ENCODE measurements around the gene FEV. TPM values are rescaled to one million over a fixed set of nuclear protein-coding genes. Genes with fewer than 3 reads are reported as not detected.

Gene FEV
- total RNA-seq (2013) = not detected
- polyA plus RNA-seq (not detected), polyA minus RNA-seq (not detected in 2 replicates), total RNA-seq (0 to 0.17 (median 0) reads per million in 11 experiments)

DNA sequence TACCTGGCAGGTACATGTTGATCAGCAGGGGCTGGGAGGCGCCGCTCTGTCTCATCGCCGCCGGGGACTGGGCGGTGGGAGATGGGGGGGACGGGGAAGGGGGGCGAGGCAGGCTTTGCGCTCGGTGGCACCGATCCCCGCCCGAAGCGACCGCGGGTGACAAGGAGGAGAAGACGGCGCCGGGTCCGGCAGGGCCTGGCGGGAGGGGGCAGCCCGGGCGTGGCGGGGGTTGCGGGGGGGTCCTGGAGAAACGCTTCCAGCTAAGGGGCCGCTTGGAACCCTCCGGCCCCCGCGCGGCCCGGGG, at the start of gene FEV:
TSS of gene FEV (minus strand) at position 164 of the 304 bp plus-strand sequence. CDS start at position 55, 109 bp downstream.
- H3K4me1 Mint-ChIP-seq = peaks cover 19% of the 10 kb centered on the region
- Histone ChIP-seq H3K9ac (ENCODE audit: insufficient read depth, low read length, poor library complexity, severe bottlenecking) (no peak within 1 kb of the TSS), H3K4me3 (replicated peaks in 1 of 3; ENCODE audit: low read depth in 2 of 3, low read length in 3 of 3) (no peak within 1 kb of the TSS), H3K4me1 (ENCODE audit: control insufficient read depth in 1 of 2, insufficient read depth in 2 of 2, low read length in 2 of 2) (peaks cover 8 to 20% of the 10 kb centered on the region in 2 donors), H4K20me1 (ENCODE audit: insufficient read depth, low read length) (no peaks in the 10 kb centered on the region), H3K27ac (ENCODE audit: low read depth in 1 of 2, low read length in 2 of 2) (no peak within 1 kb of the TSS), H3K27me3 (ENCODE audit: control insufficient read depth in 2 of 2, insufficient read depth in 2 of 2, low read length in 2 of 2) (peaks cover 72 to 91% of the 10 kb centered on the region in 2 donors), H3K36me3 (replicated peaks in 1 of 2; ENCODE audit: control insufficient read depth in 1 of 2, insufficient read depth in 2 of 2, low read length in 2 of 2) (no peaks in the 10 kb centered on the region), H2AFZ (ENCODE audit: insufficient read depth, low read depth, low read length, poor library complexity, severe bottlenecking) (no peak within 1 kb of the TSS), H3K9me3 (replicated peaks in 1 of 2; ENCODE audit: control insufficient read depth in 1 of 2, insufficient read depth in 1 of 2, low read length in 2 of 2) (peaks cover 0 to 29% of the 10 kb centered on the region in 2 donors), H3K79me2 (ENCODE audit: insufficient read depth, low read length) (no peaks in the 10 kb centered on the region), H3K4me2 (replicated peaks; ENCODE audit: extremely low read depth, low read length, poor library complexity, severe bottlenecking) (no peak within 1 kb of the TSS)
- peaks cover 0 to 22% (median 9%) of the 10 kb centered on the region in 7 donors for H3K9me3 Mint-ChIP-seq
- DNase-seq = no peak
- TF ChIP-seq, protein P1, sequence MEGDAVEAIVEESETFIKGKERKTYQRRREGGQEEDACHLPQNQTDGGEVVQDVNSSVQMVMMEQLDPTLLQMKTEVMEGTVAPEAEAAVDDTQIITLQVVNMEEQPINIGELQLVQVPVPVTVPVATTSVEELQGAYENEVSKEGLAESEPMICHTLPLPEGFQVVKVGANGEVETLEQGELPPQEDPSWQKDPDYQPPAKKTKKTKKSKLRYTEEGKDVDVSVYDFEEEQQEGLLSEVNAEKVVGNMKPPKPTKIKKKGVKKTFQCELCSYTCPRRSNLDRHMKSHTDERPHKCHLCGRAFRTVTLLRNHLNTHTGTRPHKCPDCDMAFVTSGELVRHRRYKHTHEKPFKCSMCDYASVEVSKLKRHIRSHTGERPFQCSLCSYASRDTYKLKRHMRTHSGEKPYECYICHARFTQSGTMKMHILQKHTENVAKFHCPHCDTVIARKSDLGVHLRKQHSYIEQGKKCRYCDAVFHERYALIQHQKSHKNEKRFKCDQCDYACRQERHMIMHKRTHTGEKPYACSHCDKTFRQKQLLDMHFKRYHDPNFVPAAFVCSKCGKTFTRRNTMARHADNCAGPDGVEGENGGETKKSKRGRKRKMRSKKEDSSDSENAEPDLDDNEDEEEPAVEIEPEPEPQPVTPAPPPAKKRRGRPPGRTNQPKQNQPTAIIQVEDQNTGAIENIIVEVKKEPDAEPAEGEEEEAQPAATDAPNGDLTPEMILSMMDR (IDR thresholded peaks at IDR 0.05) = no peak
- intact Hi-C loops (cut with micrococcal nuclease) = no loop called here
- H3K36me3 Mint-ChIP-seq = peaks cover 0 to 7% of the 10 kb centered on the region in 2 donors
- H3K27me3 Mint-ChIP-seq (ENCODE audit: low read depth in 3 of 3) = peaks cover 86 to 98% (median 88%) of the 10 kb centered on the region in 3 donors
- WGBS (ENCODE audit: insufficient coverage) = 1% methylated on average over 32 of the region's 32 CpGs
- peak within 1 kb of the TSS; percentile 16 to 84 for H3K4me3 Mint-ChIP-seq
- H3K27ac Mint-ChIP-seq = peak within 1 kb of the TSS in 1 of 7 donors; percentile 9

DNA sequence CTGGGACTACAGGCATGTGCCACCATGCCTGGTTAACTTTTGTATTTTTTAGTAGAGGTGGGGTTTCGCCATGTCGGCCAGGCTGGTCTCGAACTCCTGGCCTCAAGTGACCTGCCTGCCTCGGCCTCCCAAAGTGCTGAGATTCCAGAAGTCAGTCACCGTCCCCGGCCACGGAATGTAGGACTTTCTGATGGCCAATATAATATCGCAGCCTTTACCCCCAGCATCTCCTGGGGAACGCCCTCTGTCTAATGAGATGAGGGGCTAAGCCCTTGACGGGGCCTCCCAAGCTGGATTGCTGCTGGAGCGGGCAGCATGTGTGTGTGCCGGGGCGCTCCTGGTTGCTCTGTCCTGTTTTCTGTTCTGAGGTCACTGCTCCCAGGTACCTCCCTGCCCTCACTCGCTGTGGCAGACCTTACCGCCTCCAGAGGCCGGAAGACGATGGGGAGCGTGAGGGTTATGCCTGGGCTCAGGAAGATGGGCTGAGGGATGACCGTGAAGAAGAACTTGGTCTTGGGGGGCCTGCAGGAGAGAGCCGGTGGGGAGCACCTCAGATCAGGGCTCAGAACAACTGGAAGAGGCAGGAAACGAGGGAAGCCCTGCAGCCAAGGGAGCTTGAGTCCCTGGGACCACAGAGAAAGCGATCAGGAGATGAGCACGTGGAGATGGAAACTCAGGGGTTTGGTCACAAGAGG, 47.2 kb upstream of the FEV start:
- no peaks in the 10 kb centered on the region for H3K36me3 ChIP-seq (replicated peaks in 1 of 2; ENCODE audit: control insufficient read depth in 1 of 2, insufficient read depth in 2 of 2, low read length in 2 of 2)
- intact Hi-C loops (cut with micrococcal nuclease) = no loop called here
- no peak overlapping the region for H3K4me3 Mint-ChIP-seq
- no peak for DNase-seq
- peaks cover 31 to 61% (median 37%) of the 10 kb centered on the region in 3 donors for H3K27me3 Mint-ChIP-seq (ENCODE audit: low read depth in 3 of 3)
- H3K4me3 ChIP-seq (replicated peaks in 1 of 3; ENCODE audit: low read depth in 2 of 3, low read length in 3 of 3) = no peak overlapping the region
- no peak overlapping the region for H2AFZ ChIP-seq (ENCODE audit: insufficient read depth, low read depth, low read length, poor library complexity, severe bottlenecking)
- peaks cover 0 to 24% of the 10 kb centered on the region in 2 donors for H3K27me3 ChIP-seq (ENCODE audit: control insufficient read depth in 2 of 2, insufficient read depth in 2 of 2, low read length in 2 of 2)
- no peak overlapping the region for H3K9ac ChIP-seq (ENCODE audit: insufficient read depth, low read length, poor library complexity, severe bottlenecking)
- no peak overlapping the region for H3K4me2 ChIP-seq (replicated peaks; ENCODE audit: extremely low read depth, low read length, poor library complexity, severe bottlenecking)
- no peaks in the 10 kb centered on the region for H3K9me3 ChIP-seq (replicated peaks in 1 of 2; ENCODE audit: control insufficient read depth in 1 of 2, insufficient read depth in 1 of 2, low read length in 2 of 2)
- peaks cover 0 to 1% (median 0%) of the 10 kb centered on the region in 7 donors for H3K9me3 Mint-ChIP-seq
- H3K79me2 ChIP-seq (ENCODE audit: insufficient read depth, low read length) = no peaks in the 10 kb centered on the region
- no peaks in the 10 kb centered on the region for H3K4me1 ChIP-seq (ENCODE audit: control insufficient read depth in 1 of 2, insufficient read depth in 2 of 2, low read length in 2 of 2)
- 93% methylated on average over 14 of the region's 23 CpGs for WGBS (ENCODE audit: insufficient coverage)
- no peaks in the 10 kb centered on the region for H4K20me1 ChIP-seq (ENCODE audit: insufficient read depth, low read length)
- no peak overlapping the region for H3K27ac ChIP-seq (ENCODE audit: low read depth in 1 of 2, low read length in 2 of 2)
- no peaks in the 10 kb centered on the region for H3K4me1 Mint-ChIP-seq
- TF ChIP-seq, protein P1 (IDR thresholded peaks at IDR 0.05) = no peak
- H3K36me3 Mint-ChIP-seq = no peaks in the 10 kb centered on the region
- H3K27ac Mint-ChIP-seq = no peak overlapping the region
